ENCODE measurements around the gene ABLIM2.

The ABLIM2 gene

GRCh38 chr4:8118035-8118434, 40.6 kb downstream of the ABLIM2 start:
- Histone ChIP-seq H3K36me3 (ENCODE audit: low read depth) (no peaks in the 10 kb centered on the region), H3K4me1 (ENCODE audit: insufficient read depth, poor library complexity, severe bottlenecking) (no peaks in the 10 kb centered on the region), H3K27me3 (ENCODE audit: insufficient read depth, poor library complexity, severe bottlenecking) (no peaks in the 10 kb centered on the region), H3K27ac (ENCODE audit: poor library complexity, severe bottlenecking) (no peak overlapping the region), H3K4me3 (ENCODE audit: severe bottlenecking) (no peak overlapping the region), H3K9me3 (ENCODE audit: severe bottlenecking) (no peaks in the 10 kb centered on the region)
- TF ChIP-seq CTCF (IDR thresholded peaks at IDR 0.05; ENCODE audit: poor library complexity, severe bottlenecking), result no peak
- ATAC-seq (ENCODE audit: low read depth) (no peak), DNase-seq (ENCODE audit: low spot score) (no peak)

- H3K4me3 ChIP-seq (ENCODE audit: severe bottlenecking), result no peak overlapping the region
- ATAC-seq (ENCODE audit: low read depth) (peak; percentile 71), DNase-seq (ENCODE audit: low spot score) (no peak)
- no peak for TF ChIP-seq CTCF (IDR thresholded peaks at IDR 0.05; ENCODE audit: poor library complexity, severe bottlenecking)
- no peak overlapping the region for H3K27ac ChIP-seq (ENCODE audit: poor library complexity, severe bottlenecking)
- no peaks in the 10 kb centered on the region for H3K27me3 ChIP-seq (ENCODE audit: insufficient read depth, poor library complexity, severe bottlenecking)
- H3K36me3 ChIP-seq (ENCODE audit: low read depth), result no peaks in the 10 kb centered on the region
- H3K4me1 ChIP-seq (ENCODE audit: insufficient read depth, poor library complexity, severe bottlenecking), result no peaks in the 10 kb centered on the region
- H3K9me3 ChIP-seq (ENCODE audit: severe bottlenecking), result no peaks in the 10 kb centered on the region
These were observed 41.3 kb downstream of the ABLIM2 start for GRCh38 chr4:8117278-8117682.

GRCh38 chr4:8115916-8116315, 42.7 kb downstream of the ABLIM2 start:
- TF ChIP-seq CTCF (IDR thresholded peaks at IDR 0.05; ENCODE audit: poor library complexity, severe bottlenecking), result no peak

GRCh38 chr4:8115203-8115520, 43.5 kb downstream of the ABLIM2 start:
- no peak for TF ChIP-seq CTCF (IDR thresholded peaks at IDR 0.05; ENCODE audit: poor library complexity, severe bottlenecking)
- Histone ChIP-seq H3K27ac (ENCODE audit: poor library complexity, severe bottlenecking) (no peak overlapping the region), H3K4me1 (ENCODE audit: insufficient read depth, poor library complexity, severe bottlenecking) (peaks cover 1% of the 10 kb centered on the region), H3K27me3 (ENCODE audit: insufficient read depth, poor library complexity, severe bottlenecking) (no peaks in the 10 kb centered on the region), H3K36me3 (ENCODE audit: low read depth) (no peaks in the 10 kb centered on the region), H3K9me3 (ENCODE audit: severe bottlenecking) (no peaks in the 10 kb centered on the region), H3K4me3 (ENCODE audit: severe bottlenecking) (no peak overlapping the region)
- ATAC-seq (ENCODE audit: low read depth) (no peak), DNase-seq (ENCODE audit: low spot score) (no peak)

More at GRCh38 chr4:8115916-8116315, 42.7 kb downstream of the ABLIM2 start:
- H3K4me3 ChIP-seq (ENCODE audit: severe bottlenecking), result no peak overlapping the region
- H3K9me3 ChIP-seq (ENCODE audit: severe bottlenecking), result no peaks in the 10 kb centered on the region
- no peaks in the 10 kb centered on the region for H3K4me1 ChIP-seq (ENCODE audit: insufficient read depth, poor library complexity, severe bottlenecking)
- no peaks in the 10 kb centered on the region for H3K27me3 ChIP-seq (ENCODE audit: insufficient read depth, poor library complexity, severe bottlenecking)
- H3K27ac ChIP-seq (ENCODE audit: poor library complexity, severe bottlenecking), result no peak overlapping the region
- no peaks in the 10 kb centered on the region for H3K36me3 ChIP-seq (ENCODE audit: low read depth)
- ATAC-seq (ENCODE audit: low read depth) (no peak), DNase-seq (ENCODE audit: low spot score) (no peak)

GRCh38 chr4:8114456-8115202, 44.0 kb downstream of the ABLIM2 start:
- TF ChIP-seq CTCF (IDR thresholded peaks at IDR 0.05; ENCODE audit: poor library complexity, severe bottlenecking), result no peak
- peaks cover 5% of the 10 kb centered on the region for H3K4me1 ChIP-seq (ENCODE audit: insufficient read depth, poor library complexity, severe bottlenecking)
- no peaks in the 10 kb centered on the region for H3K27me3 ChIP-seq (ENCODE audit: insufficient read depth, poor library complexity, severe bottlenecking)
- H3K9me3 ChIP-seq (ENCODE audit: severe bottlenecking), result no peaks in the 10 kb centered on the region
- H3K27ac ChIP-seq (ENCODE audit: poor library complexity, severe bottlenecking), result no peak overlapping the region
- no peak overlapping the region for H3K4me3 ChIP-seq (ENCODE audit: severe bottlenecking)
- no peak for ATAC-seq (ENCODE audit: low read depth)
- H3K36me3 ChIP-seq (ENCODE audit: low read depth), result no peaks in the 10 kb centered on the region
- no peak for DNase-seq (ENCODE audit: low spot score)
